ENCODE measurements around the gene CFAP54.
A peak's percentile ranks its signal among the peaks of the same experiment; 100 is the strongest.

Gene CFAP54

DNA sequence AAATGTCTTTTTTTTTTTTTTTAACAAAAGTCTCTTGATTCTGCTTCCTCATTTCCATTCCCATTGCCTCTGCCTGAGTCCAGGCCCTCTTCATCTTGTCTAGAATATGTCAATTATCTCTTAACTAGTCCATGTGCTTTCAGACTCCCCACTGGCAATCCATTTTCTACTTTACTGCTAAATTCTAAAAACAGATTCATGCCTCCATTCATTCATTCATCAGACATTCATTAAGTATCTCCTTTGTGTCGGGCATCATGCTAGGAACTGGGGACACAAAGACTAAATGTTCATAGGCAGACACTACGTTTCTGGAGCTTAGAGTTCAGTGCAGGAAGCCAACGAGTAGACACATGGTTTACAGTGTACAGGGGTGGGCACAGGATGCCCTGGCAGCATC is 408.0 kb downstream of the CFAP54 start:
- no peak for DNase-seq

DNA sequence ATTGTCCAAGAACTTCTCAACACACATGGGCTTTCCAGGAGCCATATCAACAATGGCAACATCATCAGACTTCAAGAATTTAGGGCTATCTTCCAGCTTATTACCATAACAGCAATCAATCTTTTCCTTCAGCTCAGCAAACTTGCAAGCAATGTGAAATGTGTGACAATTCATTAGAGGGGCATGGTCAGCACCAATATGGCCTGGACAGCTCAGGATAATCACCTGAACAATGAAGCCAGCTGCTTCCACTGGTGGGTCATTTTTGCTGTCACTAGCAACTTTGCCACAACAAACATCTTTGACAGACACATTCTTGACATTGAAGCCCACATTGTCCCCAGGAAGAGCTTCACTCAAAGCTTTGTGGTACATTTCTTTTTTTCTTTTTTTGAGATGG is 411.8 kb downstream of the CFAP54 start:
- no peak for DNase-seq

- DNase-seq, result no peak
These were observed 412.7 kb downstream of the CFAP54 start for GRCh38 chr12:96902076-96902475.

DNA sequence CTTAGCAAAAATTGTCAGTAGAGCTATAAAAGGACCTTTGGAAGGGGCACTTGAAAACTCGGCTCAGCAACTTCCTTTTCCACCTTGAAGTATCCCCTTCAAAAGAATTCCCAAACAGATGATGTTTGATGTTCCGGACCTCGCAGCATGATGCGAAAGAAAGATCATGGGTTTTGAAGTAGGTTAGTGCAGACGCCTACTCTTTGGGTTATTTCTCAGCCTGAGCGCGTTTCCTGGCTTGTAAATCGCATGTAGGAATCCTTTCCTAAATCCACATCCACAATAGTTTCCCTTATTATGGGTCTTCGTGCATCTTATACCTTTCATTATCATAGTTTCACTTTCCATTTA is 417.1 kb downstream of the CFAP54 start:
- DNase-seq, result peak in 1 of 3 experiments; percentile 31

GRCh38 chr12:96906849-96907670 is 417.7 kb downstream of the CFAP54 start, which contains the start of gene NEDD1:
NEDD1 (plus strand) TSS chr12:96907257; CDS start chr12:96909760, 2,503 bp downstream.
- DNase-seq, result peak; percentile 86 to 94 (median 93)

GRCh38 chr12:96907671-96908422 is 418.5 kb downstream of the CFAP54 start:
- peak; percentile 25 to 79 (median 68) for DNase-seq

DNA sequence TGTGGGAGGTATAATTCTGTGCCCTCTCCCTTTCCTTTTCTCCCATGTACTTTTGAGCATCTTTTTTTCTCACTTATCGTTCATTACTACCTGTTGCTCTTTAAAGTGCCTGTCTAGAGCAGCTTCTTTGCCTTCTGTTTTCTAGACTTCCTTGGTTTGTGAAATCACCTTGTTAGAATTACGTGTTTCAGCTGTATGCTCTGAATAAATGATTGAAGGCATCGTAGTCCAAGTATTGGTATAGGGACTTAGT is 419.0 kb downstream of the CFAP54 start:
- no peak for DNase-seq

GRCh38 chr12:96912261-96912660 is 422.9 kb downstream of the CFAP54 start:
- DNase-seq, result peak in 1 of 3 experiments; percentile 16

GRCh38 chr12:96912943-96913342 is 423.6 kb downstream of the CFAP54 start:
- no peak for DNase-seq

GRCh38 chr12:96919510-96920210 is 430.3 kb downstream of the CFAP54 start:
- no peak for DNase-seq

Measured in NCI-H1417 (cell line).